GM18505 (cell line): ENCODE results near the gene HMGN3.

Experiments used
- ATAC-seq: cut with Tn5 transposase; IDR thresholded peaks from one replicate; pipeline ENCODE4 v1.9.1; 2021; ENCODE audit not compliant: unreplicated experiment
- POLR2A ChIP-seq: IDR thresholded peaks from 4 replicates; pipeline ENCODE4 v1.6.1; 2011; ENCODE audit warnings: borderline replicate concordance; ENCODE audit not compliant: insufficient read depth, insufficient read length; ENCODE audit errors: extremely low read depth

Gene HMGN3

GRCh38 chr6:79186564-79186963 is 47.9 kb downstream of the HMGN3 start:
- no peak for TF ChIP-seq POLR2A
- ATAC-seq, result no peak

DNA sequence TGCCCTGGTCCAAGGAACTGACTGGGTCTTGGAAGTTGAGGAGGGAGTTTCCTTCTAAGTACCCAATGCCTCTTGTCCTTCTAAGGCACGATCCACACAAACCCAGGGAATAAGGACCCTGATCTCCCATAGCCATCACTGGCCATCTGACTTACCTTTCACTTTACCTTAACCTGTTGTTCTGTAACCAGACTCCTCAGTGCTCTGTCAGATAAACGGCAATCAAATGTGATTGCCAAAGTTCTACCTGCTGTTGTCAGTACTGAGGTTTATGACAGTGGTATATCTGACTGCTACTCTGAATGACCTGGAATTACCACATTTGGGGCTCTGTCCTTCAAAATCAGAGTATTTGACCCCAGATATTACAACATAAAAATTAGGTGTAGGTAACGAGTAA is 49.8 kb downstream of the HMGN3 start:
- ATAC-seq, result no peak
- no peak for TF ChIP-seq POLR2A

DNA sequence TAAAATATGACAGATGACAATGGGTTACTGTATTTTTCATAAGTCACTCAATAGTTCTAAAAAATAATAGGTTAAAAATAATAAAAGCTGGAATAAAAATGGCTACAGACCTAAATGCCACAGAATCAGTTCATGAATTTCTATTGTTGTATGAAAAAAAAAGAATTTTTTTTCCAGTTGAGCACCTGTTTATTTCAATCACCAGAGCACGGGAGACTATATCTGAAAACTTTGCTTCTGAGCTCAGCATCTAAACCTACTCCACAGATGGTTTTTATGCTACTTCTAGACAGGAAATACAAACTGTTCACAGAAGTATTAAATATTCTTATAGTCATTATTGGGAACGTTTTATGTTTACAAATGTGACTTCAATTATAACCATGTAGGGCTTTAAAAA is 50.4 kb downstream of the HMGN3 start:
- TF ChIP-seq POLR2A, result no peak
- ATAC-seq, result no peak

DNA sequence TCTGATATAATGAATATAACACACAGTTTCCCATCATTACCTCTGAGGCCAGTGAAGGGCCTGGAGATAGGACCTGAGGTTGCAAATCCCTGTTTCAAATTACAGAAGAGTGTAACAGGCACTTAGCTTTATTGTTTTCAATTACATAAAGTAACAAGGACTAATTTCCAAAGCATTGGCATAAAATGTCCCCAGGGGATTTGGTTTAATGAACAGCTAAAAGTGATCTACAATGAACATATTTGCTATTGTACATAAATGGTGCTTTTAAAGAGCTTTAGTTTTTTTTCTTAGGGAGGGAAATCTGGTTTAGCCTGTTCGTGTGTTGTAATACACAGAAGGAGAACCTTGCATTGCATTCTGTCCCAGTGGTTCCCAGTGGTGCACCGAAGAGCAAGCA is 54.4 kb downstream of the HMGN3 start:
- ATAC-seq, result no peak
- no peak for TF ChIP-seq POLR2A

GRCh38 chr6:79173378-79173777 is 61.1 kb downstream of the HMGN3 start:
- no peak for ATAC-seq
- TF ChIP-seq POLR2A, result no peak

- ATAC-seq, result no peak
- no peak for TF ChIP-seq POLR2A
These were observed 63.5 kb downstream of the HMGN3 start for GRCh38 chr6:79170959-79171358.

- no peak for TF ChIP-seq POLR2A
These were observed 64.1 kb downstream of the HMGN3 start for GRCh38 chr6:79170431-79170830.

GRCh38 chr6:79168695-79168980 is 65.8 kb downstream of the HMGN3 start:
- no peak for ATAC-seq
- no peak for TF ChIP-seq POLR2A

More at GRCh38 chr6:79170431-79170830, 64.1 kb downstream of the HMGN3 start:
- no peak for ATAC-seq

DNA sequence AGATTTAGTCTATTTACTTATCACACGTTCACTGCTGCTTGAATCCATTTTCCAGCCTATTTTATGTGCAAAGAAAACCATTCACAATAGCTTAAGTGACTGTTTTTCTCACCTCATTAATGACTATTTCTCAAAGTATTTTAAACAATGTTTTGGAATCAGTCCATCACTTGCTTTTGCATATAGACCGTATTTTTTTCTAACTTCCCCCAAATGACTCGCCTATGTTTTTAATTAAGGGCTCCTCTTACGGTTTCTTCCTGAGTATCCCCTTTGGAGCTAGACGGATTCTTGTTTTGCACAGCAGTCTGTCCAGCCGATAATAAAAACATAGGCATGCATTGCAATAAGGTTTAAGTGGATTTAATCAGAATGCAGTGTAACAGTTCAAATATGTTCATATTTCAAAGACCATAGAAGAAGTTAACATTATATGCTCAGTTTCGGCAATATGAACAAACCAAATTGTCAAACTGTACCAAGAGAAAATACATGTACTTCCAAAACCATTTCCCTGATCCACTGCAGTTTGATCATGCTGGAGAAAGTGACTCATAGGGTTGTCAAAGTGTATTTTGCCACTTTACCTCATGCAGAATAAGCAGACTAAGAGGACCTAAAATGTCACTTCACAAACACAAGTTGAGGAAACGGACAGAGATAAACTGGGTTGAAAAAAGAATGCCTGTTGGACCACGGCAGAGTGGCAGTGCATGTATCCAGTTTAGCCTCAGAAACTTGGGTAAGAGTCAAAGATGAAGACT is 66.4 kb downstream of the HMGN3 start:
- no peak for TF ChIP-seq POLR2A
- ATAC-seq, result no peak

GRCh38 chr6:79159846-79160245 is 74.6 kb downstream of the HMGN3 start:
- TF ChIP-seq POLR2A, result no peak
- no peak for ATAC-seq

DNA sequence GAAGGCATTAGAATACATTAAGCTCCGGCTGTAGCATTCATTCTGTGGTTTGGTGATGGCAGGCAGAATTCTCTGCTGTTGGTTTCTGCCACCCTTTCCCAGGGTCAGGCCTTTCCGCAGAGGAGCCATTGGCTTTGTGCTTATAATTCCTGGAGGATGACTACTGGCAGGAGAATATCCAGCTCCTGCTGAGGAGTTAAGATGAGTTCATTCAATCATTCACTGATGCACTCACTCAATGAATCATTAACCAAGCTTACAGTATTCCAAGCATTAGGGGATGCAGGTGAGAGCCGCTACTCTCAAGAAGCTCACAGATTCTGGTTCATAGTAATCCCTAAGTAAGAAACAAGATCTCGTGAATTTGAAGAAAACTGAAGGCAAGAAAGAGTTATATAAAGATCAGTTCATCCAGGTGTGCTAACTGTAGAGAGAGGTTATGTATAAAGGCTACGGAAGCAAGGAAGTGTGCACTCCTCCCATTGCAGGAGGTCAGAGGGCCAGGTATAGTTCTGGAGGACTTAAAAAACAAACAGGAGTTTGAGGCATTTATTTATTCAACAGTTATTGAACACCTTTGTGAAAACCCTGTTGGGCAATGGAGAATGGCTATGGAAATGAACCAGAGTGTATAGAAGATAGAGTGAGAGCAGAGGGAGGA is 75.5 kb downstream of the HMGN3 start:
- no peak for TF ChIP-seq POLR2A
- no peak for ATAC-seq

GRCh38 chr6:79157961-79158644 is 76.4 kb downstream of the HMGN3 start:
- TF ChIP-seq POLR2A, result no peak
- ATAC-seq, result no peak

DNA sequence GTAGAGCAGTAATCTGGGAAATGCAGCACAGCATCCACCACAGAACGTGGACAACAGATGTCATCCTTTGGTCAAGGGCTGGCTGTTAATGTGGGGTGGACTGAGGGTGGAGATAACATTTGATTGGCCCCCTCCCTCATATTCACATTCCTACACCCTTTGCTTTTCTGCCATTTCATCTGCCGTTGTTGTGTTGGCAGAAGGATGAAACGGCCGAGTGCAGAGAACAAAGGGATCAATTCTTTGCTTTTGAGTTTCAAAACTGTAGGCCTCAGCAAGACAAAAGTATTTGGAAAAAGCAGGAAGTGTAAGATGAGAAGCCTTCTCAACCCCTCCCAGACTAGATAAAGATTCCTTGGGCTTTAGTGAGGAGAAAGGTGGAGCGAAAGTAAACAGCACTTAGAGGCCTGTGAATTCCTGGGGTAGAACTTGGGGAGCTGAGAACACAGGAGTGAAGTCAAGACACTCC is 82.2 kb downstream of the HMGN3 start:
- no peak for TF ChIP-seq POLR2A
- no peak for ATAC-seq
